ENCODE results near the gene NFIX.

The NFIX gene

GRCh38 chr19:13120817-13121216, 125.5 kb downstream of the NFIX start:
- no peak for DNase-seq (ENCODE audit: low read depth in 2 of 3, low spot score in 1 of 3)

GRCh38 chr19:13121551-13122274, 126.4 kb downstream of the NFIX start:
- no peak for DNase-seq (ENCODE audit: low read depth in 2 of 3, low spot score in 1 of 3)

- no peak for DNase-seq (ENCODE audit: low read depth in 2 of 3, low spot score in 1 of 3)
Observed at GRCh38 chr19:13122275-13122878, 127.1 kb downstream of the NFIX start.

- DNase-seq (ENCODE audit: low read depth in 2 of 3, low spot score in 1 of 3), result no peak
Observed at GRCh38 chr19:13122980-13123957, 128.0 kb downstream of the NFIX start.

GRCh38 chr19:13127051-13127450, 131.8 kb downstream of the NFIX start:
- DNase-seq (ENCODE audit: low read depth in 2 of 3, low spot score in 1 of 3), result no peak

GRCh38 chr19:13127811-13128575, 132.7 kb downstream of the NFIX start:
- no peak for DNase-seq (ENCODE audit: low read depth in 2 of 3, low spot score in 1 of 3)

GRCh38 chr19:13128583-13128982, 133.3 kb downstream of the NFIX start:
- DNase-seq (ENCODE audit: low read depth in 2 of 3, low spot score in 1 of 3), result no peak

- DNase-seq (ENCODE audit: low read depth in 2 of 3, low spot score in 1 of 3), result no peak
Observed at GRCh38 chr19:13129384-13129783, 134.1 kb downstream of the NFIX start.

GRCh38 chr19:13130886-13131490, 135.7 kb downstream of the NFIX start:
- DNase-seq (ENCODE audit: low read depth in 2 of 3, low spot score in 1 of 3), result no peak

- peak; percentile 58 to 72 (median 64) for DNase-seq (ENCODE audit: low read depth in 2 of 3, low spot score in 1 of 3)
Observed at GRCh38 chr19:13132471-13133180, 137.4 kb downstream of the NFIX start.

GRCh38 chr19:13133241-13133870, 138.1 kb downstream of the NFIX start:
- DNase-seq (ENCODE audit: low read depth in 2 of 3, low spot score in 1 of 3), result no peak

- DNase-seq (ENCODE audit: low read depth in 2 of 3, low spot score in 1 of 3), result no peak
Observed at GRCh38 chr19:13134626-13135025, 139.4 kb downstream of the NFIX start.

- DNase-seq (ENCODE audit: low read depth in 2 of 3, low spot score in 1 of 3), result no peak
Observed at GRCh38 chr19:13135068-13136062, 140.1 kb downstream of the NFIX start.

- DNase-seq (ENCODE audit: low read depth in 2 of 3, low spot score in 1 of 3), result no peak
Observed at GRCh38 chr19:13137290-13137794, 142.1 kb downstream of the NFIX start.

GRCh38 chr19:13138171-13138915, 143.1 kb downstream of the NFIX start:
- DNase-seq (ENCODE audit: low read depth in 2 of 3, low spot score in 1 of 3), result no peak

- no peak for DNase-seq (ENCODE audit: low read depth in 2 of 3, low spot score in 1 of 3)
Observed at GRCh38 chr19:13138916-13139198, 143.6 kb downstream of the NFIX start.

- no peak for DNase-seq (ENCODE audit: low read depth in 2 of 3, low spot score in 1 of 3)
Observed at GRCh38 chr19:13139633-13140311, 144.5 kb downstream of the NFIX start.

Data from stimulated activated CD4-positive, alpha-beta T cell treated with anti-CD3 and anti-CD28 coated beads, Interleukin-12 subunit alpha, Interleukin-12 subunit beta, amount 100 ng/mL, for 48 hours (primary cell).